Sigmoid colon (tissue), 7 donors: ENCODE measurements around the gene TPI1. TPM values are rescaled to one million over a fixed set of nuclear protein-coding genes. Genes with fewer than 3 reads are reported as not detected.

ENCODE experiments used
- DNase-seq: peaks from one replicate; pipeline ENCODE4 v3.0.0-alpha.2; 2019
- H3K27ac ChIP-seq, 4 donors: fragments of 200-600 bp; sonication (generic); one replicate each; pipeline ENCODE4 v1.5.1; 2016 to 2019; ENCODE audit warnings: mild to moderate bottlenecking in 1 of 4
- H3K27me3 ChIP-seq, 3 donors: fragments of 200-600 bp; sonication (generic); one replicate each; pipeline ENCODE4 v1.5.1; 2019; ENCODE audit warnings: mild to moderate bottlenecking in 1 of 3
- H3K36me3 ChIP-seq, 4 donors: fragments of 200-600 bp; sonication (generic); one replicate each; pipeline ENCODE4 v1.5.1; 2016 to 2019
- H3K4me1 ChIP-seq, 4 donors: fragments of 200-600 bp; sonication (generic); one replicate each; pipeline ENCODE4 v1.5.1; 2017 to 2019
- H3K4me3 ChIP-seq, 4 donors: fragments of 200-600 bp; sonication (generic); one replicate each; pipeline ENCODE4 v1.5.1; 2017 to 2019; ENCODE audit warnings: mild to moderate bottlenecking in 2 of 4, moderate library complexity in 1 of 4
- H3K9me3 ChIP-seq, 4 donors: fragments of 200-600 bp in 3 of 4; sonication (generic) in 3 of 4; one replicate each; pipeline versions ENCODE4 v1.5.1 to v1.6.1; 2013 to 2019
- EP300 ChIP-seq, 4 donors: sonication (generic); formaldehyde crosslinking; IDR thresholded peaks; one replicate each; pipeline ENCODE4 v1.6.1; 2017; ENCODE audit warnings: antibody characterized with exemption in 4 of 4
- POLR2A ChIP-seq, 2 donors: fragments of 450-650 bp; IDR thresholded peaks; one replicate each; pipeline ENCODE4 v1.6.1; 2016; ENCODE audit warnings: antibody characterized with exemption in 2 of 2, mild to moderate bottlenecking in 2 of 2, moderate library complexity in 2 of 2
- POLR2AphosphoS5 ChIP-seq, 4 donors: sonication (generic); formaldehyde crosslinking; IDR thresholded peaks; one replicate each; pipeline ENCODE4 v1.6.1; 2017; ENCODE audit warnings: antibody characterized with exemption in 4 of 4
- WGBS, 2 donors: extraction: QIAGEN DNeasy Blood & Tissue Kit; methylation state at CpG; one replicate each; pipeline ENCODE4 v1.1.7; 2013; 5-methylcytosine and 5-hydroxymethylcytosine counted together
- intact Hi-C: fragments of 100-400 bp; cut with DNase I; formaldehyde crosslinking; loops from one replicate; pipeline ENCODE4 v1.15.1; 2023
- polyA plus RNA-seq, 3 donors: library from polyadenylated mRNA; stranded (reverse); fragments of 200-250 nt; gene quantifications; one replicate each; pipeline ENCODE4 v1.2.3, GENCODE V29; 2013
- total RNA-seq, 4 donors: library from RNA; depleted of rRNA; stranded (reverse); fragments of >200 nt; gene quantifications; one replicate each; pipeline ENCODE4 v1.1.0, GENCODE V29; 2016
- TF ChIP-seq, protein P1 (sequence below), 4 experiments: fragments of 450-650 bp in 3 of 4; fragments of 200-600 bp in 1 of 4; IDR thresholded peaks; one replicate each; pipeline ENCODE4 v1.5.1; 2016 to 2019; ENCODE audit warnings: antibody characterized with exemption in 4 of 4, mild to moderate bottlenecking in 3 of 4, moderate library complexity in 2 of 4
- donor health status: healthy with polysubstance abuse.
- donor health status: Bipolar disorder and iron deficiency.
- donor health status: healthy.

TPI1 gene
- total and polyA plus RNA-seq, 7 donors, result 194 to 994 (median 345) TPM

DNA sequence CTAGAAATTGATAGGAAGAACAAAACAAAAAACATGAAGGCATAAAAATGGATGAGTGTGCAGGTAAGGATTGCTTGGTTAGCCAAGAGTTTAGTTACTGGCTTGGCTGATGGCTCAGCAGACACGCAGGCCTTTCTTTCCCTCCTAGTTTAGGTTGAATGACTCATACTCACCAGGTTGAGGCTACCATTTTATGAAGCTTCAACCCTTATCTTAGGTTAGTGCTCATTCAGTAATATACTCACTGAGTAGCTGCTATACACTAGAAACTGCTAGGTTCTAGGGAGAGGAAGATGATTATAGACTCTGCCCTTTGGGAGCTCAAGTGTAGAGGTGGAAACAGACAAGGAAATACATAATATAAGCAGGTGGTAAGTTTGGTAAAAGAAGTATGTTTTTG, 33.1 kb upstream of the TPI1 start:
- TF ChIP-seq POLR2AphosphoS5 (IDR thresholded peaks at IDR 0.05) (no peak), POLR2A (IDR thresholded peaks at IDR 0.05) (no peak)
- TF ChIP-seq, protein P1, sequence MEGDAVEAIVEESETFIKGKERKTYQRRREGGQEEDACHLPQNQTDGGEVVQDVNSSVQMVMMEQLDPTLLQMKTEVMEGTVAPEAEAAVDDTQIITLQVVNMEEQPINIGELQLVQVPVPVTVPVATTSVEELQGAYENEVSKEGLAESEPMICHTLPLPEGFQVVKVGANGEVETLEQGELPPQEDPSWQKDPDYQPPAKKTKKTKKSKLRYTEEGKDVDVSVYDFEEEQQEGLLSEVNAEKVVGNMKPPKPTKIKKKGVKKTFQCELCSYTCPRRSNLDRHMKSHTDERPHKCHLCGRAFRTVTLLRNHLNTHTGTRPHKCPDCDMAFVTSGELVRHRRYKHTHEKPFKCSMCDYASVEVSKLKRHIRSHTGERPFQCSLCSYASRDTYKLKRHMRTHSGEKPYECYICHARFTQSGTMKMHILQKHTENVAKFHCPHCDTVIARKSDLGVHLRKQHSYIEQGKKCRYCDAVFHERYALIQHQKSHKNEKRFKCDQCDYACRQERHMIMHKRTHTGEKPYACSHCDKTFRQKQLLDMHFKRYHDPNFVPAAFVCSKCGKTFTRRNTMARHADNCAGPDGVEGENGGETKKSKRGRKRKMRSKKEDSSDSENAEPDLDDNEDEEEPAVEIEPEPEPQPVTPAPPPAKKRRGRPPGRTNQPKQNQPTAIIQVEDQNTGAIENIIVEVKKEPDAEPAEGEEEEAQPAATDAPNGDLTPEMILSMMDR (IDR thresholded peaks at IDR 0.05), result no peak
- Histone ChIP-seq H3K9me3 (no peaks in the 10 kb centered on the region), H3K4me3 (no peak overlapping the region), H3K36me3 (peaks cover 0 to 64% (median 9%) of the 10 kb centered on the region in 4 donors), H3K27ac (no peak overlapping the region), H3K27me3 (no peaks in the 10 kb centered on the region), H3K4me1 (peaks cover 0 to 21% (median 11%) of the 10 kb centered on the region in 4 donors)
- no peak for DNase-seq
- 69 to 78% methylated on average over 1 of the region's 1 CpG for WGBS, 2 donors
- intact Hi-C loops, result no loop called here

DNA sequence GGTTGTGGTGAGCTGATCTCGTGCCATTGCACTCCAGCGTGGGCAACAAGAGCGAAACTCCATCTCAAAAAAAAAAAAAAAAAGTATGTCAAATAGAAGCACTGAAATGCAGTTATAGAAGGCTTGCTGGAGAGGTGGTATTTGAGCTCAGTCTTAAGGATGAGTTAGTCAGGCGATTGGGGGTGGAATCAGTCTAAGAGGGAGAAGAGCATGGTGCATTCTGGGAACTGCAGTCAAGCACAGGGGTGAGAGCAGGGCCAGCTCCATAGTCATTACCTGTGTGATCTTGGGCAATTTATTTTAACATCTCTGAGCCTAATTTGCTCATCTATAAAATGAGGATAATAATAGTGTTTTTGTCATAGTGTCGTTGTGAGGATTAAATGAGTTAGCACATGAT, 32.5 kb upstream of the TPI1 start:
- intact Hi-C loops, result no loop called here
- Histone ChIP-seq H3K27me3 (no peaks in the 10 kb centered on the region), H3K4me3 (no peak overlapping the region), H3K36me3 (peaks cover 0 to 70% (median 9%) of the 10 kb centered on the region in 4 donors), H3K4me1 (peaks cover 0 to 14% (median 5%) of the 10 kb centered on the region in 4 donors), H3K9me3 (no peaks in the 10 kb centered on the region), H3K27ac (no peak overlapping the region)
- DNase-seq, result no peak
- TF ChIP-seq POLR2AphosphoS5 (IDR thresholded peaks at IDR 0.05) (no peak), EP300 (IDR thresholded peaks at IDR 0.05) (no peak)
- TF ChIP-seq, protein P1 (IDR thresholded peaks at IDR 0.05), result no peak
- 65 to 82% methylated on average over 5 of the region's 5 CpGs for WGBS, 2 donors

DNA sequence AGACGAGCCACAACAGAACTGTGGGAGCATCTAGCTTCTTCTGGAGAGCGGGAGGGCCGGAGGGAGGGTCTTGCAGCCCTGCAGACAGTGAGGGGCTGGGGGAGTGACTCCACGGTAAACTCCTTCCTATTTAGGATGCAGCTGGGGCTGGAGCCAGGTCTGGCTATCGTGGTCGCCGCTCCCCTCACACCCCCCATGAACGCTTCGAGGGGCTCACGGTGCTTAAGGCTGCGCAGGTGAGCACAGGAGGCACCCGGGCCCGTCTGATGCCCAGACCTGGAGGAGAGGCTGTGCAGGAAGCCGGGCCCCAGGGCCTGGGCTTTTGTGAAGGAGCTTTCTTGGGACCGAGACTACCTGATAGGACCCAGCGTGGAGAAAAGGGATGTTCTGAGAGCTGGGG, 30.5 kb upstream of the TPI1 start:
- TF ChIP-seq POLR2A (IDR thresholded peaks at IDR 0.05) (no peak), EP300 (IDR thresholded peaks at IDR 0.05) (no peak), POLR2AphosphoS5 (IDR thresholded peaks at IDR 0.05) (no peak)
- TF ChIP-seq, protein P1 (IDR thresholded peaks at IDR 0.05), result no peak
- no peaks in the 10 kb centered on the region for H3K9me3 ChIP-seq
- WGBS, 2 donors, result 88 to 95% methylated on average over 16 of the region's 16 CpGs
- intact Hi-C loops, result no loop called here
- peaks cover 0 to 8% (median 4%) of the 10 kb centered on the region in 4 donors for H3K4me1 ChIP-seq
- no peaks in the 10 kb centered on the region for H3K27me3 ChIP-seq
- H3K27ac ChIP-seq, result no peak overlapping the region
- H3K36me3 ChIP-seq, result peaks cover 0 to 61% (median 3%) of the 10 kb centered on the region in 4 donors
- H3K4me3 ChIP-seq, result no peak overlapping the region
- no peak for DNase-seq

DNA sequence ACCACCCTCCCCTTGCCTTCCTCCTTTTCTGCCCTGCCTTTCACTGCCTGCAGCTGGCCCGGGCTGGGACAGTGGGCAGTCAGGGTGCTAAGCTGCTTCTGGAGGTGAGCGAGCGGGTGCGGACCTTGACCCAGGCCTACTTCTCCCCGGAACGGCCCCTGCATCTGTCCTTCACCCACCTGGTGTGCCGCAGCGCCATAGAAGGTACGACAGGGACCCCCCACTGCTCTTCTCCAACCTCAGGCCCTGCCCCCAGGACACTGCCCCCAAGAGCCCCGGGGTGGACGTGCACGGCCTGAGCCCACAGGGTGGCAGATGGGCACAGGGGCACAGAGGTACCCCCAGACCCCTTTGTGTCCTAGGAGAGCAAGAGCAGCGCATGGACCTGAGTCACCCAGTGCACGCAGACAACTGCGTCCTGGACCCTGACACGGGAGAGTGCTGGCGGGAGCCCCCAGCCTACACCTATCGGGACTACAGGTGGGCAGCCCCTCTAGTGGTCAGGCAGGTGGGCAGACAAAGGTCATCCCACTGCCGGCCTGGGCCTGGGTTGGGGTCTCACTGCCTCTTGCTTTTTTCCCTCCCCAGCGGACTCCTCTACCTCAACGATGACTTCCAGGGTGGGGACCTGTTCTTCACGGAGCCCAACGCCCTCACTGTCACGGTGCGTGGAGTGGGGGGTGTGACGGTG, 29.8 kb upstream of the TPI1 start:
- no peak for TF ChIP-seq POLR2AphosphoS5 (IDR thresholded peaks at IDR 0.05)
- TF ChIP-seq EP300 (IDR thresholded peaks at IDR 0.05), result no peak
- TF ChIP-seq, protein P1 (IDR thresholded peaks at IDR 0.05), result no peak
- no peak for TF ChIP-seq POLR2A (IDR thresholded peaks at IDR 0.05)
- Histone ChIP-seq H3K36me3 (peaks cover 0 to 54% (median 2%) of the 10 kb centered on the region in 4 donors), H3K9me3 (no peaks in the 10 kb centered on the region), H3K27me3 (no peaks in the 10 kb centered on the region), H3K4me3 (no peak overlapping the region), H3K27ac (no peak overlapping the region), H3K4me1 (peaks cover 0 to 8% (median 4%) of the 10 kb centered on the region in 4 donors)
- DNase-seq, result no peak
- 91 to 92% methylated on average over 26 of the region's 26 CpGs for WGBS, 2 donors
- intact Hi-C loops, result no loop called here

DNA sequence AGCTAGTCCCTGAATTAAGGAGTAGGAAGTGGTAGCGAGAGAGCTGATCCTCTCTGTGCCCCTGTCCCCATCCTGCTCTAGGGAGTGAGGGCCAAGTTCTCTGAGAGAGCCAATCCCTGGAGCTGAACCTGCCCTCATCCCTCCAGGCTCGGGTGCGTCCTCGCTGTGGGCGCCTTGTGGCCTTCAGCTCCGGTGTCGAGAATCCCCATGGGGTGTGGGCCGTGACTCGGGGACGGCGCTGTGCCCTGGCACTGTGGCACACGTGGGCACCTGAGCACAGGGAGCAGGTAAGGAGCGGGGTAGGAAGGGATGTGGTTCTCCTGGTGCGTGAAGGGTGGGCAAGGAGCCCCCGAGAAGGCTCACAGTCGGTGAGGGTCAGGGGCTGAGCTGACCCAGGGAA, 28.5 kb upstream of the TPI1 start:
- Histone ChIP-seq H3K9me3 (no peaks in the 10 kb centered on the region), H3K27me3 (no peaks in the 10 kb centered on the region), H3K4me1 (no peaks in the 10 kb centered on the region), H3K4me3 (no peak overlapping the region), H3K27ac (no peak overlapping the region), H3K36me3 (peaks cover 0 to 50% (median 2%) of the 10 kb centered on the region in 4 donors)
- 92 to 96% methylated on average over 16 of the region's 16 CpGs for WGBS, 2 donors
- intact Hi-C loops, result no loop called here
- no peak for DNase-seq
- TF ChIP-seq, protein P1 (IDR thresholded peaks at IDR 0.05), result no peak
- TF ChIP-seq POLR2AphosphoS5 (IDR thresholded peaks at IDR 0.05) (no peak), EP300 (IDR thresholded peaks at IDR 0.05) (no peak), POLR2A (IDR thresholded peaks at IDR 0.05) (no peak)
